Activated naive CD8-positive, alpha-beta T cell treated with anti-CD3 and anti-CD28 coated beads, Interleukin-2, amount 50 U/mL, for 24 hours (primary cell): Measurements from ENCODE around the gene CEP112.
"Not testable (repeated sequence)": the region's sequence is repeated elsewhere in the genome, so short reads cannot be mapped to it uniquely, and the experiment has no call there.

Experiments used
- ATAC-seq: fragments of 150-1000 bp; cut with Tn5 transposase; one replicate; pipeline ENCODE4 v1.10.0; 2021
- DNase-seq: peaks from one replicate; pipeline ENCODE4 v3.0.0; 2021
- H3K27ac Mint-ChIP-seq: one replicate; pipeline ENCODE4 v1.8.0; 2021; ENCODE audit warnings: mild to moderate bottlenecking, mixed read lengths
- H3K27me3 Mint-ChIP-seq: one replicate; pipeline ENCODE4 v1.8.0; 2021; ENCODE audit warnings: mixed read lengths
- H3K36me3 Mint-ChIP-seq: one replicate; pipeline ENCODE4 v1.8.0; 2021; ENCODE audit warnings: low read depth, mixed read lengths
- H3K4me1 Mint-ChIP-seq: one replicate; pipeline ENCODE4 v1.8.0; 2021; ENCODE audit warnings: mixed read lengths
- H3K4me3 Mint-ChIP-seq: one replicate; pipeline ENCODE4 v1.8.0; 2021; ENCODE audit warnings: mild to moderate bottlenecking, moderate library complexity, mixed read lengths
- H3K9me3 Mint-ChIP-seq: one replicate; pipeline ENCODE4 v1.8.0; 2021; ENCODE audit warnings: mixed read lengths

Gene CEP112

DNA sequence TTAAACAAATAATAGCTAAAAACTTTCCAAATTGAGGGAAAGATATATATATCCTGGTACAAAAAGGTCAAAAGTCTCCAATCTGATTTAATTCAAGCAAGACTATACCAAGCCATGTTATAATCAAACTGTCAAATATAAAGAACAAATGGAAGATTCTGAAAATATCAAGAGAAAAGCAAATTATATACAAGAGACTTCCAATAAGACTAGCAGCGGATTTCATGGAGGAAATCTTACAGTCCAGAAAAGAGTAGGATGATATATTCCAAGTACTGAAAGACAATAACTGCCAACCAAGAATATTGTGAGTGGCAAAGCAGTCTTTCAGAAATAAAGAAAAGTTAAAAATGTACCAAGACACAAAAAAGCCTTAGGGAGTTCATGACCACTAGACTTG, 102.2 kb downstream of the CEP112 start:
- peaks cover 15% of the 10 kb centered on the region for H3K9me3 Mint-ChIP-seq
- no peak overlapping the region for H3K4me3 Mint-ChIP-seq
- peaks cover 1% of the 10 kb centered on the region for H3K36me3 Mint-ChIP-seq
- no peak overlapping the region for H3K27ac Mint-ChIP-seq
- DNase-seq (no peak), ATAC-seq (no peak)
- no peaks in the 10 kb centered on the region for H3K4me1 Mint-ChIP-seq
- no peaks in the 10 kb centered on the region for H3K27me3 Mint-ChIP-seq

DNA sequence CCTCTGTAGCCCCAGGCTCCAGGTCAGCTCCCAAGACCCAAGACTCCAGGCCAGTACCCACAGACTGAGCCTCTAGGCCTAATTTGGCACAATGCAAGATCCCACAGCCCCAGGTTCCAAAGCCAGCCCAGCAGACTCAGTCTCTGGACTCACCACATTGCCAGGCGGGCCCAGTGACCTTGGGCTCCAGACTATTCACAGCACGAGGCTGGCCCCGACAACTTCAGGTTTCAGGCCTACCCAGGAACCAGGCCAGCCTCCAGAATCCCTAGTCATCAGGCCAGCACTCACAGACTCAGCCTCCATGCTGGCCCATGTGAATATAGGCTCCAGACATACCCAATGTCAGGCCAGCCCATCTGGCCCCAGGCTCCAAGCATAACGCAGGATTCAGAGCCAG, 103.8 kb downstream of the CEP112 start:
- no peak overlapping the region for H3K27ac Mint-ChIP-seq
- H3K27me3 Mint-ChIP-seq: no peaks in the 10 kb centered on the region
- H3K4me1 Mint-ChIP-seq: no peaks in the 10 kb centered on the region
- no peak for DNase-seq
- peaks cover 15% of the 10 kb centered on the region for H3K9me3 Mint-ChIP-seq
- no peak overlapping the region for H3K4me3 Mint-ChIP-seq
- H3K36me3 Mint-ChIP-seq: peaks cover 1% of the 10 kb centered on the region
- ATAC-seq: no peak

DNA sequence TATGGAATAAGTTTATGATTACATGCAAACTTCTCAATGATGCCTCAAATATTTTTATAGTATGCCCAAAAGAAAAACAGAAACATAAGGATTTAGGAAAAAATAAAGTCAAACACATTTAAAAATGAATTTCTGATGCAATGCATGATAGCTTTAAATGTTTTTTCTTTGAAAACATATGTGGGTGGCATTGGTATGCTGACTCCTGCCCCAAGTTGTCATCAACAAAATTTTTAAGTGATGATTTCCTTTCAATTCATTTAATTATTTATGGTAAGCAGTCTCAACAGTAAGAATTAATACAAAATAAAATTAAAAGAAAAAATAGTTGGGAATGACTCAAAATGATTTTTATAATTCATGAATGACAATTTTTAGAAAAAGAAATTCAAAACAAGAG, 104.9 kb downstream of the CEP112 start:
- no peaks in the 10 kb centered on the region for H3K4me1 Mint-ChIP-seq
- H3K27ac Mint-ChIP-seq: no peak overlapping the region
- H3K9me3 Mint-ChIP-seq: peaks cover 15% of the 10 kb centered on the region
- no peak overlapping the region for H3K4me3 Mint-ChIP-seq
- H3K27me3 Mint-ChIP-seq: no peaks in the 10 kb centered on the region
- DNase-seq (no peak), ATAC-seq (no peak)
- peaks cover 1% of the 10 kb centered on the region for H3K36me3 Mint-ChIP-seq

DNA sequence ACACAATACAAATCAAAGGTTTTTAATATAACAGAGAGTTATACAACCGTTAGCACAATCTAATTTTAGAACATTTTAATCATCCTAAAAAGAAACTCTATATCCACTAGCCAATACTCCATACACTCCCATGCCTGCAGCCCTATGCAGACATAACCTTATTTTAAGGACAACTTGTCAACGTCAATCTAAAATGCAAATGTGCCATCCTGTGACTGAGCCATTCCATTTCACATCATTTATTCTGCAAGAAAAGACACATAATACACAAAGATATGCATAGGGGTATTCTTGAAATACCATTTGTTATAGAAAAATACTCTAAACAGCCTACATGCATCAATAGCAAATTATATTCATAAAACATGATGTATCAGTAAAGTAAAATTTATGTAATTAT, 106.7 kb downstream of the CEP112 start:
- Mint-ChIP-seq H3K9me3 (peaks cover 10% of the 10 kb centered on the region), H3K4me3 (no peak overlapping the region), H3K36me3 (no peaks in the 10 kb centered on the region), H3K27ac (no peak overlapping the region), H3K4me1 (no peaks in the 10 kb centered on the region), H3K27me3 (no peaks in the 10 kb centered on the region)
- DNase-seq (no peak), ATAC-seq (no peak)

DNA sequence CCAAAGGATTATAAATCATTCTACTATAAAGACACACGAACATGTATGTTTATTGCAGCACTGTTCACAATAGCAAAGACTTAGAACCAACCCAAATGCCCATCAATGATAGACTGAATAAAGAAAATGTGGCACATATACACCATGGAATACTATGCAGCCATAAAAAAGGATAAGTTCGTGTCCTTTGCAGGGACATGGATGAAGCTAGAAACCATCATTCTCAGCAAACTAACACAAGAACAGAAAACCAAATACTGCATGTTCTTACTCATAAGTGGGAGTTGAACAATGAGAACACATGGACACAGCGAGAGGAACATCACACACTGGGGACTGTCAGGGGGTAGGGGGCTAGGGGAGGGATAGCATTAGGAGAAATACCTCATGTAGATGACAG, 111.3 kb downstream of the CEP112 start:
- not testable (repeated sequence) for ATAC-seq, H3K4me3 Mint-ChIP-seq, DNase-seq, H3K36me3 Mint-ChIP-seq, H3K9me3 Mint-ChIP-seq, H3K27ac Mint-ChIP-seq, H3K27me3 Mint-ChIP-seq
- H3K4me1 Mint-ChIP-seq: peaks cover 20% of the 10 kb centered on the region

DNA sequence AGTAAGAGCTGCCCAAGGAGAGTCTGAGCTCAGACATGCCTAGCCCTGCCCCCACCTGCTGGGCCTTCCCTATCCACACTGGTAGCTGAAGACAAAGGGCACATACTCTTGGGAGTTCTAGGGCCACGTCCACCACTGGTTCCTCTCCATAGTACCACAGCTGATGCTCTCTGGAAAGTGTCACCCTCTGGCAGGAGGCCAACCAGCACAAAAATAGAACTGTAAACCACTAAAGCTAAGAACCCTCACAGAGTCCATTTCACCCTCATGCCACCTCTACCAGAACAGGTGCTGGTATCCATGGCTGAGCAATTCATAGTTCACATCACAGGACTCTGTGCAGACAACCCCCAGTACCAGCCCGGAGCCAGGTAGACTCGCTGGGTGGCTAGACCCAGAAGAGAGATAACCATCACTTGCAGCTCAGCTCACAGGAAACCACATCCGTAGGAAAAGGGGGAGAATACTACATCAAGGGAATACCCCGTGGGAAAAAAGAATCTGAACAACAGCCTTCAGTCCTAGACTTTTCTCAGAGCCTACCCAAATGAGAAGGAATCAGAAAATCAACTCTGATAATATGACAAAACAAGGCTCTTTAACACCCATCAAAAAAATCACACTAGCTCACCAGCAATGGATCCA, 115.3 kb downstream of the CEP112 start:
- Mint-ChIP-seq H3K4me3 (no peak overlapping the region), H3K27ac (no peak overlapping the region), H3K9me3 (no peaks in the 10 kb centered on the region), H3K36me3 (no peaks in the 10 kb centered on the region), H3K4me1 (peaks cover 20% of the 10 kb centered on the region), H3K27me3 (peaks cover 2% of the 10 kb centered on the region)
- DNase-seq (no peak), ATAC-seq (no peak)

DNA sequence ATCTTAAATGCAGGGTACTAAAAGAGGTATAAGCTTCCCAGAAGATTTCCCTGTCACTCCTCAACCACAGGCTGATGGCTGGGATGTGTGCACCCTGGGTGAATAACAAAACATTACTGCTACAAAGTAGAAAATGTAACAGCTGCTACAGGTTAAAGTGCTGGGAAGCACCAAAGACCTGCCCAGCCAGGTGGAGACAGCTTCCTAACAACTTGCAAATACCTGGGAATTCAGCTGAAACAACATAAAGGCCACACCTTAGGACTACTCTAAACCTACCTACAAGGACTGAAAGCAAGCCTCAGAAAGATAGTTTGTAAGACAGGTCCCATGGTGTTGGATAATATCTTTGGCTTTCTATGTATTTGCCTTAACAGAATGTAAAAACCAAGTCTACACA, 118.5 kb downstream of the CEP112 start:
- Mint-ChIP-seq H3K9me3 (no peaks in the 10 kb centered on the region), H3K4me1 (peaks cover 20% of the 10 kb centered on the region), H3K36me3 (no peaks in the 10 kb centered on the region), H3K27ac (no peak overlapping the region), H3K27me3 (peaks cover 2% of the 10 kb centered on the region), H3K4me3 (no peak overlapping the region)
- DNase-seq (no peak), ATAC-seq (no peak)

DNA sequence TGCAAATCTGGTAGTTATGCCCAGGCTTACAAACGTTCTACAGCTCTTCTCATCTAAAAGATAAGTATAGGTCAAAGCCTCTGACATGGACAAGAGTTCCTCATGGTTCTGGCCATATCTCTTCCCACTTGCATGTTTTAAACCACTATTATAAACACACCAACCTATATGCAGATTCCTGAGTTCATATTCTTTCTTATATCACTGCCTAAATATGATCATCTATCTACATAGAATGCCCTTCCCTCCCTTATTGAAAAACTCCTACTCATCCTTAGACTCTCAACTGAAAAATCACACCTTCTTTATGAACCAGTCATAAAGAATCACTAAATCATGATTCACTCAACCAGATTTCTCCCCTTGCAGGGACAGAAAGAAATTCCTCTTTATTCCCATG, 128.2 kb downstream of the CEP112 start:
- Mint-ChIP-seq H3K4me1 (no peaks in the 10 kb centered on the region), H3K27ac (no peak overlapping the region), H3K27me3 (no peaks in the 10 kb centered on the region), H3K4me3 (no peak overlapping the region), H3K36me3 (peaks cover 2% of the 10 kb centered on the region), H3K9me3 (no peaks in the 10 kb centered on the region)
- DNase-seq (no peak), ATAC-seq (no peak)

DNA sequence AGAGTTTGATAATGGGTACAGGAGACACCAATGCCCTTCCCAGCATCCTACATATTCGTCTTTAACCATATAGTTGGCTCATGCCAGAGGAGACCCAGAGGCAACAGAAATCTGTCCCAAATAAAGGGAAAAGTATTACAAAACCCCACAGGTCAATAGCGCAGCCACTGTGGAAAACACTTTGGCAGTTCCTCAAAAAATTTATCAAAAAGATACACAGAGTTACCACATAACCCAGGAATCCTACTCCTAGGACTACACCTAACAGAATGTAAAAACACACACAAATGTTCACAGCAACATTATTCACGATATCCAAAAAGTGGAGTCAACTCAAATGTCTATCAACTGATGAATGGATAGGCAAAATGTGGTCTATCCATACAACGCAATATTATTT, 135.8 kb downstream of the CEP112 start:
- H3K4me3 Mint-ChIP-seq: no peak overlapping the region
- no peaks in the 10 kb centered on the region for H3K27me3 Mint-ChIP-seq
- ATAC-seq (no peak), DNase-seq (no peak)
- H3K36me3 Mint-ChIP-seq: no peaks in the 10 kb centered on the region
- H3K27ac Mint-ChIP-seq: no peak overlapping the region
- no peaks in the 10 kb centered on the region for H3K4me1 Mint-ChIP-seq
- H3K9me3 Mint-ChIP-seq: no peaks in the 10 kb centered on the region

DNA sequence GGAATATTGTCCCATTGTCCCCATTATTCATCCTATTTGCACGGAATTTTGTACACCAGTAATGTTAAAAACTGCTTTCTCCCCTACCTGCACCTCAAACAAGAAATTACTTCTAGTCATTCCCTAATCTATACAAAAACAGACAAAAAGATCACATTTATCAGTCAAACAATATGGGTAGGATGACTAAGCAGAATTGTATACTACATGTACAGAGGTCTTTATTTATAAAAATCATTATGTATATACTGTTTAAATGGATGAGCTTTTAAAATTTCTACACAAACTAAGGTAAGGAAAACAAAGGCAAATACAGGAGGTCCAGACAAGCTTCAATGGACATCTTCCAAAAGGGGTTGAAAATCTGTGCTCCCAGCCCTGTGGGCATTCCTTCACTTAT, 137.7 kb downstream of the CEP112 start:
- H3K9me3 Mint-ChIP-seq: peaks cover 15% of the 10 kb centered on the region
- ATAC-seq (no peak), DNase-seq (no peak)
- no peaks in the 10 kb centered on the region for H3K27me3 Mint-ChIP-seq
- H3K4me1 Mint-ChIP-seq: no peaks in the 10 kb centered on the region
- no peak overlapping the region for H3K4me3 Mint-ChIP-seq
- H3K36me3 Mint-ChIP-seq: no peaks in the 10 kb centered on the region
- H3K27ac Mint-ChIP-seq: no peak overlapping the region

DNA sequence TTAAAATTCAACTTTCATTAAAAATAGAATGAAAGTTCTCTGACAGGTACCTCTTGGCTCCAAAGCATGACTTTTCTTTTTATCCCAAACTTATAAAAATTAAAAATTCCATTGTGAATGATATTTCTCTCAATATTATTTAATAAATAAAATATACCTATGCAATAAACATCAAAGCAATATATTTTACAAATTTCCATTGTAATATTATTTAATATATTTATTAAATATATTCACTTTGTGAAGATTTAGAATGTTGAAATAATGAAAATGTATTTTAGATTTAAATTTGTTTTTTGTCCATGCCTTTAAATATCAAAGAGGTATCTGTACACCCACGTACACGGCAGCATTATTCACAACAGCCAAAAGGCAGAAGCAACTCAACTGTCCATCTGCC, 147.8 kb downstream of the CEP112 start:
- no peaks in the 10 kb centered on the region for H3K27me3 Mint-ChIP-seq
- no peak overlapping the region for H3K4me3 Mint-ChIP-seq
- no peaks in the 10 kb centered on the region for H3K36me3 Mint-ChIP-seq
- no peaks in the 10 kb centered on the region for H3K4me1 Mint-ChIP-seq
- no peak overlapping the region for H3K27ac Mint-ChIP-seq
- no peak for DNase-seq
- H3K9me3 Mint-ChIP-seq: no peaks in the 10 kb centered on the region
- no peak for ATAC-seq

DNA sequence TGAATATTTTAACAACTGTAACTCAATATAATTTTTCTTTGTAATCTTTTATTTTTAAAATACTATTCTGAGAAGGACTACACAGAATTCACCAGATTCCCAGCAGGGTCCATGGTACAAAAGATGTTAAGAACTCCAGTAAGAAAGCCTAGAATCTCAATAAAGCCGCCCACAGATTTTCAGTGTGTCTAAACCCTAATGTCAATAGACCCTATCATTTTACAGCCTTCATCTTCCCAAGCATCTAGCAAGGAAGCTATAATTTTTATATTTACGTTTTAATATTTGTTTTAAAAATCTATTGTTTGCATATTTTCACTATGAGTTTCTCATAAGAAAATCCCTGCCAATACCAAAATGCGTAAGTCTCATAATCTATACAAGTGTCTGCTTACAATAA, 148.5 kb downstream of the CEP112 start:
- Mint-ChIP-seq H3K27ac (no peak overlapping the region), H3K36me3 (no peaks in the 10 kb centered on the region), H3K9me3 (no peaks in the 10 kb centered on the region), H3K4me3 (no peak overlapping the region), H3K27me3 (no peaks in the 10 kb centered on the region), H3K4me1 (no peaks in the 10 kb centered on the region)
- DNase-seq: no peak
- ATAC-seq: no peak

DNA sequence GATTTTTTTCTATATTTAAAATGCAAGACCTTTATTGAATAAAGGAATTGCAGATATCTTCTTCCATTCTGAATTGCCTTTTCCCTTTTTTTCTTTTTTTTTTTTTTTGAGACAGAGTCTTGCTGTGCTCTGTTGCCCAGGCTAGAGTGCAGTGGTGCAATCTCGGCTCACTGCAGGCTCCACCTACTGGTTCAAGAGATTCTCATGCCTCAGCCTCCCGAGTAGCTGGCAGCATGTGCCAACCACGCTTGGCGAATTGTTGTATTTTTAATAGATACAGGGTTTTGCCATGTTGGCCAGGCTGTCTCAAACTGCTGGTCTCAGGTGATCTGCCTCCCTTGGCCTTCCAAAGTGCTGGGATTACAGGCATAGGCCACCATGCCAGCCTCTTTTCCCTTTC, 151.5 kb downstream of the CEP112 start:
- no peaks in the 10 kb centered on the region for H3K27me3 Mint-ChIP-seq
- H3K36me3 Mint-ChIP-seq: no peaks in the 10 kb centered on the region
- no peak overlapping the region for H3K4me3 Mint-ChIP-seq
- H3K4me1 Mint-ChIP-seq: no peaks in the 10 kb centered on the region
- H3K27ac Mint-ChIP-seq: no peak overlapping the region
- no peak for DNase-seq
- no peak for ATAC-seq
- H3K9me3 Mint-ChIP-seq: no peaks in the 10 kb centered on the region

DNA sequence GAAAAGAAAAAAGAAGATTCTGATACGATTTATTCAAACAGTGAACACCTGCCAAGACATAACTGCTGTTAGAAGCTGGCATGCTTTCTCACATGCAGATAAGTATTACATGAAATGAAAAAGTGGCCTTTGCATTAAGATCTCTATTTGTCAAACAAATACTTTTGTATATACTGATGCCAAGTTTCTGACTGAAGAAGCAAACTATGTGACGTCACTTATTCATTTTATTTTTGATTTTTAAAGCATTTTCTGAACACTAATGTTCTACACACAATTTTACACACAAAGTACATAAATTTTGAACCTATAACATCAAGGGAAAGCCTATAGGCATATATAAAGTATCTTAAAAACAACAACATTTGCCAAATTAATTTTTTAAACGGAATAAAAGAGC, 153.8 kb downstream of the CEP112 start:
- H3K4me3 Mint-ChIP-seq: no peak overlapping the region
- ATAC-seq: no peak
- no peak for DNase-seq
- H3K27me3 Mint-ChIP-seq: peaks cover 2% of the 10 kb centered on the region
- no peaks in the 10 kb centered on the region for H3K36me3 Mint-ChIP-seq
- H3K27ac Mint-ChIP-seq: no peak overlapping the region
- no peaks in the 10 kb centered on the region for H3K4me1 Mint-ChIP-seq
- H3K9me3 Mint-ChIP-seq: no peaks in the 10 kb centered on the region

DNA sequence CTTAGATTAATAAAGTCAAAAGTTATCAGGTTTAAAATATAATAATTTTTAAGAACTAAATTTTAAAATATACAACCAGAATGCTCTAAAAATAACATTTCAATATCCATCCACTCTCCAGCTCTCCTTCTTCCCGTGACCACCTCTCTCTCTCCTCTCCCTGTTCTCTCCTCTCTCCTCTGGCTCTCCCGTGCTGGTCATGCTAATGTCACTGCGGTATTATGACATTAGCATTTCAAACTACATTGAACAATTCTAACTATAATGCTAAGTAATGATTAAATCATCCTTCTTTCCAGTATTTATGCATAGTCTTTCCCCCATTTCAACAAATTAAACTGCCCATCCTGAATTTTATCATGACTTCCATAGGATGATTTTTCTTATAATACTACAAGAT, 154.7 kb downstream of the CEP112 start:
- no peak for DNase-seq
- H3K27me3 Mint-ChIP-seq: peaks cover 2% of the 10 kb centered on the region
- H3K4me1 Mint-ChIP-seq: peaks cover 1% of the 10 kb centered on the region
- ATAC-seq: no peak
- no peak overlapping the region for H3K27ac Mint-ChIP-seq
- no peaks in the 10 kb centered on the region for H3K36me3 Mint-ChIP-seq
- H3K9me3 Mint-ChIP-seq: no peaks in the 10 kb centered on the region
- no peak overlapping the region for H3K4me3 Mint-ChIP-seq

DNA sequence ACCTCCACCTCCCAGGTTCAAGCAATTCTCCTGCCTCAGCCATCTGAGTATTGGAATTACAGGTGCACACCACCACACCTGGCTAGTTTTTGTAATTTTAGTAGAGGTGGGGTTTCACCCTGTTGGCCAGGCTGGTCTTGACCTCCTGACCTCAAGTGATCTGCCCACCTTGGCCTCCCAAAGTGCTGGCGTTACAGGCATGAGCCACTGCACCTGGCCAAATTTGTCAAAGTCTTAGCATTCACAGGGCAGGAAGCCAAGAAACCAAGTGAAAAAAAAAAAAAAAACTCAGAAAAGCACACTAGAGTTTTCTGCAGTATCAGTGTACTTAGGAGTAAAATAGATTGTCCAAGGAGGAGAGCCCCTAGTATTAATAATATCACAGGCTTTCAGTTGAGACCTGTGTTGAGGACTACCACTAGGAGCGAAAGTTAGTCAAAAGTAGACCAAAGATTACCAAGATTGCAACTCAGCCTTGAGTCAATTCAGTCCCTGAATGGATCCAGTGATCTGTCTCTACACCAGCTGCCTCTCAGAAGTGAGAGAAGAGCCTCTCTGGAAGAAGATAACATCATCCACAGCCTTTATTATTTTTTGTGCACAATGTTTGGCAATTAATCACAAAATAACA, 159.7 kb downstream of the CEP112 start:
- ATAC-seq (peak; percentile 63), DNase-seq (no peak)
- no peak overlapping the region for H3K27ac Mint-ChIP-seq
- H3K27me3 Mint-ChIP-seq: peaks cover 2% of the 10 kb centered on the region
- H3K4me1 Mint-ChIP-seq: peaks cover 1% of the 10 kb centered on the region
- H3K4me3 Mint-ChIP-seq: no peak overlapping the region
- no peaks in the 10 kb centered on the region for H3K9me3 Mint-ChIP-seq
- H3K36me3 Mint-ChIP-seq: no peaks in the 10 kb centered on the region
